GM06990 (cell line): ENCODE results near the gene MUC4.

Experiments used
- DNase-seq: peaks from one replicate; pipeline ENCODE4 v3.0.0-alpha.2; 2011; ENCODE audit not compliant: insufficient read length; ENCODE audit errors: extremely low read depth
- H3K27me3 ChIP-seq: replicated peaks from 2 replicates; pipeline ENCODE4 v1.6.0; 2011; ENCODE audit warnings: low read length; ENCODE audit not compliant: control insufficient read depth, insufficient read depth
- H3K36me3 ChIP-seq: 2 replicates; pipeline ENCODE4 v1.5.1; 2011; ENCODE audit warnings: low read length; ENCODE audit not compliant: control insufficient read depth, insufficient read depth
- H3K4me3 ChIP-seq: replicated peaks from 2 replicates; pipeline ENCODE4 v1.5.1; 2011; ENCODE audit warnings: low read depth, mild to moderate bottlenecking, control low read depth, low read length
- TF ChIP-seq, protein P1 (sequence below): IDR thresholded peaks from 2 replicates; pipeline ENCODE4 v1.5.1; 2011; ENCODE audit warnings: low read length, control low read depth, mild to moderate bottlenecking, inconsistent platforms; ENCODE audit not compliant: insufficient read depth, poor library complexity, severe bottlenecking

Gene MUC4, protein sequence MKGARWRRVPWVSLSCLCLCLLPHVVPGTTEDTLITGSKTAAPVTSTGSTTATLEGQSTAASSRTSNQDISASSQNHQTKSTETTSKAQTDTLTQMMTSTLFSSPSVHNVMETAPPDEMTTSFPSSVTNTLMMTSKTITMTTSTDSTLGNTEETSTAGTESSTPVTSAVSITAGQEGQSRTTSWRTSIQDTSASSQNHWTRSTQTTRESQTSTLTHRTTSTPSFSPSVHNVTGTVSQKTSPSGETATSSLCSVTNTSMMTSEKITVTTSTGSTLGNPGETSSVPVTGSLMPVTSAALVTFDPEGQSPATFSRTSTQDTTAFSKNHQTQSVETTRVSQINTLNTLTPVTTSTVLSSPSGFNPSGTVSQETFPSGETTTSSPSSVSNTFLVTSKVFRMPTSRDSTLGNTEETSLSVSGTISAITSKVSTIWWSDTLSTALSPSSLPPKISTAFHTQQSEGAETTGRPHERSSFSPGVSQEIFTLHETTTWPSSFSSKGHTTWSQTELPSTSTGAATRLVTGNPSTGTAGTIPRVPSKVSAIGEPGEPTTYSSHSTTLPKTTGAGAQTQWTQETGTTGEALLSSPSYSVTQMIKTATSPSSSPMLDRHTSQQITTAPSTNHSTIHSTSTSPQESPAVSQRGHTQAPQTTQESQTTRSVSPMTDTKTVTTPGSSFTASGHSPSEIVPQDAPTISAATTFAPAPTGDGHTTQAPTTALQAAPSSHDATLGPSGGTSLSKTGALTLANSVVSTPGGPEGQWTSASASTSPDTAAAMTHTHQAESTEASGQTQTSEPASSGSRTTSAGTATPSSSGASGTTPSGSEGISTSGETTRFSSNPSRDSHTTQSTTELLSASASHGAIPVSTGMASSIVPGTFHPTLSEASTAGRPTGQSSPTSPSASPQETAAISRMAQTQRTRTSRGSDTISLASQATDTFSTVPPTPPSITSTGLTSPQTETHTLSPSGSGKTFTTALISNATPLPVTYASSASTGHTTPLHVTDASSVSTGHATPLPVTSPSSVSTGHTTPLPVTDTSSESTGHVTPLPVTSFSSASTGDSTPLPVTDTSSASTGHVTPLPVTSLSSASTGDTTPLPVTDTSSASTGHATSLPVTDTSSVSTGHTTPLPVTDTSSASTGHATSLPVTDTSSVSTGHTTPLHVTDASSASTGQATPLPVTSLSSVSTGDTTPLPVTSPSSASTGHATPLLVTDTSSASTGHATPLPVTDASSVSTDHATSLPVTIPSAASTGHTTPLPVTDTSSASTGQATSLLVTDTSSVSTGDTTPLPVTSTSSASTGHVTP (N-terminal part only)

GRCh38 chr3:195811756-195812155 lies at the start of gene MUC4:
Gene MUC4, minus strand, starts transcription at chr3:195811929. Its CDS starts 112 bp downstream, at chr3:195811817.
- H3K27me3 ChIP-seq, result no peaks in the 10 kb centered on the region; the same call in 1 of the 2 replicates
- no peaks in the 10 kb centered on the region for H3K36me3 ChIP-seq
- DNase-seq, result no peak
- H3K4me3 ChIP-seq, result no peak within 1 kb of the TSS
- TF ChIP-seq, protein P1, sequence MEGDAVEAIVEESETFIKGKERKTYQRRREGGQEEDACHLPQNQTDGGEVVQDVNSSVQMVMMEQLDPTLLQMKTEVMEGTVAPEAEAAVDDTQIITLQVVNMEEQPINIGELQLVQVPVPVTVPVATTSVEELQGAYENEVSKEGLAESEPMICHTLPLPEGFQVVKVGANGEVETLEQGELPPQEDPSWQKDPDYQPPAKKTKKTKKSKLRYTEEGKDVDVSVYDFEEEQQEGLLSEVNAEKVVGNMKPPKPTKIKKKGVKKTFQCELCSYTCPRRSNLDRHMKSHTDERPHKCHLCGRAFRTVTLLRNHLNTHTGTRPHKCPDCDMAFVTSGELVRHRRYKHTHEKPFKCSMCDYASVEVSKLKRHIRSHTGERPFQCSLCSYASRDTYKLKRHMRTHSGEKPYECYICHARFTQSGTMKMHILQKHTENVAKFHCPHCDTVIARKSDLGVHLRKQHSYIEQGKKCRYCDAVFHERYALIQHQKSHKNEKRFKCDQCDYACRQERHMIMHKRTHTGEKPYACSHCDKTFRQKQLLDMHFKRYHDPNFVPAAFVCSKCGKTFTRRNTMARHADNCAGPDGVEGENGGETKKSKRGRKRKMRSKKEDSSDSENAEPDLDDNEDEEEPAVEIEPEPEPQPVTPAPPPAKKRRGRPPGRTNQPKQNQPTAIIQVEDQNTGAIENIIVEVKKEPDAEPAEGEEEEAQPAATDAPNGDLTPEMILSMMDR, result no peak

- no peak for DNase-seq
- no peak overlapping the region for H3K4me3 ChIP-seq
- peaks cover 1% of the 10 kb centered on the region for H3K36me3 ChIP-seq
- H3K27me3 ChIP-seq, result no peaks in the 10 kb centered on the region
- TF ChIP-seq, protein P1, result no peak
These were observed 48.7 kb upstream of the MUC4 start for GRCh38 chr3:195860456-195860855.

DNA sequence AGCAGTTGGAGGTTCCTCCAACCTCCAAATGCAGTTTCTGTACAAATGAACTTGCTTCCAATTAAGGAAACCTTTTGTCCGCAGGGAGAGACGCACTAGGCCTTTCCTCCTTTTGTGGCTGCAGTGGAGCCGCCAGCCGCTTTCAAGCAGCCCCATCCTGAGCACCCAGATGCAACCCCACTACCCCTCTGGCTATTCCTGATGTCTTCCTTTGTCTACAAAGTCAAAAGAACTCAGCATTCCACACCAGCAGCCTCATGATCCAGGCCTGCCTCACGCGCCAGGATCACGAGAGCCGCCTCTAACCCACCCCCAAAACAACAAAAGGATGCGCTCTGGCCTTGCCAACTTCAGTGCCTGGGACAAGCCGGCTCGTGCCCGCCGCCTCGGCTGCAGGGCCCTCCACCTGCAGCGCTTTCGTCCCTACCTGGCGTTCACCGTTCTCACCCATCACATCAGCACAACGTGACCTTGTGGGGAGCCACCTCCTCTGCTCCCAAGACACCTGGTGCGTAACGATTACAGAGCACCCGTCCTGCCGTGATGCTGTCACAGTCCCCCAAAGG lies 48.2 kb upstream of the MUC4 start:
- DNase-seq, result no peak
- H3K27me3 ChIP-seq, result no peaks in the 10 kb centered on the region
- H3K4me3 ChIP-seq, result no peak overlapping the region
- peaks cover 1% of the 10 kb centered on the region; the same call in 1 of the 2 replicates for H3K36me3 ChIP-seq
- TF ChIP-seq, protein P1, result no peak

GRCh38 chr3:195859061-195859845 lies 47.5 kb upstream of the MUC4 start:
- peak; percentile 42 for DNase-seq
- no peaks in the 10 kb centered on the region for H3K27me3 ChIP-seq
- H3K36me3 ChIP-seq, result peaks cover 1% of the 10 kb centered on the region; the same call in 1 of the 2 replicates
- H3K4me3 ChIP-seq, result peak overlapping the region; percentile 29; the same call in 1 of the 2 replicates
- TF ChIP-seq, protein P1, result peak; percentile 93
